ENCODE results near the gene LRP8.

GRCh38 chr1:53352561-53352960, 24.7 kb upstream of the LRP8 start:
- TF ChIP-seq POLR2A (IDR thresholded peaks at IDR 0.05; ENCODE audit: low read length) (no peak), GATA1 (IDR thresholded peaks at IDR 0.05; ENCODE audit: low read depth, low read length) (no peak)
